ENCODE measurements around the gene PLCH2. TPM values are rescaled to one million over a fixed set of nuclear protein-coding genes. Genes with fewer than 3 reads are reported as not detected.

PLCH2 gene
- total and polyA plus RNA-seq, 9 of the 15 experiments (the other 6 are each of a cell fraction or from before 2014, with no cell fraction given), result 0.16 TPM; not detected in 8

GRCh38 chr1:2525920-2526823 lies 50.1 kb downstream of the PLCH2 start, which contains the start of gene PANK4 (continued):
- TF ChIP-seq ZNF512 (tag; IDR thresholded peaks at IDR 0.05), result no peak
- no peak for TF ChIP-seq NCOA4 (IDR thresholded peaks at IDR 0.05; ENCODE audit: partially characterized antibody)
- no peak for TF ChIP-seq ZNF699 (CRISPR knock-in tag; IDR thresholded peaks at IDR 0.05; ENCODE audit: insufficient replicate concordance)
- no peak for TF ChIP-seq KLF1 (tag; IDR thresholded peaks at IDR 0.05)
- peak; percentile 88 for TF ChIP-seq ZNF41 (CRISPR knock-in tag; conservative IDR thresholded peaks at IDR 0.05)
- TF ChIP-seq ASH1L (IDR thresholded peaks at IDR 0.05; ENCODE audit: borderline replicate concordance, low read depth, partially characterized antibody), result no peak
- TF ChIP-seq ZNF143 (CRISPR knock-in tag; IDR thresholded peaks at IDR 0.05), result peak; percentile 91
- TF ChIP-seq DNMT1 (IDR thresholded peaks at IDR 0.05), result no peak
- no peak for TF ChIP-seq MEF2D (tag; conservative IDR thresholded peaks at IDR 0.05; ENCODE audit: low read depth)
- no peak for TF ChIP-seq MTA1 (IDR thresholded peaks at IDR 0.05; ENCODE audit: borderline replicate concordance)
- TF ChIP-seq ZNF79 (CRISPR knock-in tag; IDR thresholded peaks at IDR 0.05; ENCODE audit: low read depth), result no peak; the same call in 1 of the 2 replicates
- peak; percentile 23 to 98 for TF ChIP-seq MAZ (CRISPR knock-in tag; conservative IDR thresholded peaks at IDR 0.05 in 1 of 2, IDR thresholded peaks at IDR 0.05 in 1 of 2)
- no peak for TF ChIP-seq GTF2E2 (tag; IDR thresholded peaks at IDR 0.05)
- TF ChIP-seq ZFP30 (CRISPR knock-in tag; IDR thresholded peaks at IDR 0.05; ENCODE audit: borderline replicate concordance), result no peak
- TF ChIP-seq TEAD2 (tag; IDR thresholded peaks at IDR 0.05), result no peak
- TF ChIP-seq, protein P1, sequence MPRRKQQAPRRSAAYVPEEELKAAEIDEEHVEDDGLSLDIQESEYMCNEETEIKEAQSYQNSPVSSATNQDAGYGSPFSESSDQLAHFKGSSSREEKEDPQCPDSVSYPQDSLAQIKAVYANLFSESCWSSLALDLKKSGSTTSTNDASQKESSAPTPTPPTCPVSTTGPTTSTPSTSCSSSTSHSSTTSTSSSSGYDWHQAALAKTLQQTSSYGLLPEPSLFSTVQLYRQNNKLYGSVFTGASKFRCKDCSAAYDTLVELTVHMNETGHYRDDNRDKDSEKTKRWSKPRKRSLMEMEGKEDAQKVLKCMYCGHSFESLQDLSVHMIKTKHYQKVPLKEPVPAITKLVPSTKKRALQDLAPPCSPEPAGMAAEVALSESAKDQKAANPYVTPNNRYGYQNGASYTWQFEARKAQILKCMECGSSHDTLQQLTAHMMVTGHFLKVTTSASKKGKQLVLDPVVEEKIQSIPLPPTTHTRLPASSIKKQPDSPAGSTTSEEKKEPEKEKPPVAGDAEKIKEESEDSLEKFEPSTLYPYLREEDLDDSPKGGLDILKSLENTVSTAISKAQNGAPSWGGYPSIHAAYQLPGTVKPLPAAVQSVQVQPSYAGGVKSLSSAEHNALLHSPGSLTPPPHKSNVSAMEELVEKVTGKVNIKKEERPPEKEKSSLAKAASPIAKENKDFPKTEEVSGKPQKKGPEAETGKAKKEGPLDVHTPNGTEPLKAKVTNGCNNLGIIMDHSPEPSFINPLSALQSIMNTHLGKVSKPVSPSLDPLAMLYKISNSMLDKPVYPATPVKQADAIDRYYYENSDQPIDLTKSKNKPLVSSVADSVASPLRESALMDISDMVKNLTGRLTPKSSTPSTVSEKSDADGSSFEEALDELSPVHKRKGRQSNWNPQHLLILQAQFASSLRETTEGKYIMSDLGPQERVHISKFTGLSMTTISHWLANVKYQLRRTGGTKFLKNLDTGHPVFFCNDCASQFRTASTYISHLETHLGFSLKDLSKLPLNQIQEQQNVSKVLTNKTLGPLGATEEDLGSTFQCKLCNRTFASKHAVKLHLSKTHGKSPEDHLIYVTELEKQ (CRISPR knock-in tag; IDR thresholded peaks at IDR 0.05), result peak; percentile 25; the same call in 1 of the 2 replicates
- peak; percentile 66 for TF ChIP-seq SP1 (CRISPR knock-in tag; IDR thresholded peaks at IDR 0.05)
- TF ChIP-seq RFX5 (IDR thresholded peaks at IDR 0.05; ENCODE audit: low read depth, low read length), result no peak
- peak; percentile 94 for TF ChIP-seq RB1 (IDR thresholded peaks at IDR 0.05; ENCODE audit: low read depth)
- no peak for TF ChIP-seq E4F1 (CRISPR knock-in tag; IDR thresholded peaks at IDR 0.05; ENCODE audit: borderline replicate concordance)
- TF ChIP-seq POLR2G (IDR thresholded peaks at IDR 0.05; ENCODE audit: low read depth, low read length), result peak; percentile 84
